NCI-H1105 (cell line): ENCODE measurements around the gene CITED4.
A peak's percentile ranks its signal among the peaks of the same experiment; 100 is the strongest.

ENCODE experiments used
- DNase-seq: peaks from one replicate; lab custom pipeline; 2025; lab: John Stamatoyannopoulos, UW

Gene CITED4

DNA sequence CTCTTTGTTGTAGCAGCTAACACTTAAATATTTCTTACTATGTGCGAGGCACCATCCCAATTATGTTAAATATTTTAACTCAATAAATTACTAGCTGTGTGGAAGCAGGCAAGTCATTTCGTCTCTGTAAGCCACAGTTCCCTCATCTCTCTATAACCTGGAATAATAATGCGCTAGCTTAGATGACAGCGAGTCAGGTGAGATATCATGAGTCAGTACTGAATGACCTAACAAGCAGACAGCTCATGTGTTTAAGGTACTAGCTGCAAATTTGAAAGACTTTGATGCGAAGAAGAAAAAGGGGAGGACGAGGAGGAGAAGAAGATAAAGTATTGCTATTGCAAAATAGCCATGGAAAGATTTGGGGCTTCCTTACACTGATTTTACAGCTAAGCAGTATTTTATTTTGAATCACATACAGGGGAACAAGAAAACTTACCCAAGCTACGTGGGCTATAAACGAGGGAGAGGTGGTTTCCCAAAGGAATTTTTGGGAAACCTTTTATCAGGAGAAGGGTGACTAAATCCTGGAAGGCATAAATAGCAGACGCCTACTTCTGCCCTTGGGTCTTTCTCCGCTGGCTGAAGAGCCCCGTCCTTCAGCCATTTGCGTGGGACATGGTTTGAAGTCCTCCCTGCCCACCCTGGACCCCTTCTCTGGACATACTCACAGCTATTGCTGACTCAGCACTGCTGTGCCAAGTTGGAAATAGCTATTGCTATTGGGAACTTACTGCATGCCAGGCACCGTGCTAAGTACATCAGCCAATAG lies 8.9 kb downstream of the CITED4 start:
- no peak for DNase-seq

DNA sequence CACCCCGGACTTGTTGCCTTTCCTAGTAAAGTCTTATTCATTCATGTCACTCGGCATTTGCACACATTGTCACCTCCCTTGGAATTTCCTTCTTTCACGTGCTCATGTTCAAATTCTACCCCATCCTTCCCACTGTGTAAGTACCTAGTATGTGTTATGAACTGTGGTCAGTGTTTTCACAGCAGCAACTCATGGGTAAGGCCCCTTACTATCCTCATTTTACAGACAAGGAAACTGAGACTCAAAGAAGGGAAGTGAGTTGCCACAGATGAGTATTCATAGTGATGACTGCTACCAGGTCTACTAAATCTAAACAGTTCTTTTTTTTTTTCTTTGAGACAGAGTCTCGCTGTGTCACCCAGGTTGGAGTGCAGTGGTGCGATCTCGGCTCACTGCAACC lies 10.5 kb downstream of the CITED4 start:
- no peak for DNase-seq

DNA sequence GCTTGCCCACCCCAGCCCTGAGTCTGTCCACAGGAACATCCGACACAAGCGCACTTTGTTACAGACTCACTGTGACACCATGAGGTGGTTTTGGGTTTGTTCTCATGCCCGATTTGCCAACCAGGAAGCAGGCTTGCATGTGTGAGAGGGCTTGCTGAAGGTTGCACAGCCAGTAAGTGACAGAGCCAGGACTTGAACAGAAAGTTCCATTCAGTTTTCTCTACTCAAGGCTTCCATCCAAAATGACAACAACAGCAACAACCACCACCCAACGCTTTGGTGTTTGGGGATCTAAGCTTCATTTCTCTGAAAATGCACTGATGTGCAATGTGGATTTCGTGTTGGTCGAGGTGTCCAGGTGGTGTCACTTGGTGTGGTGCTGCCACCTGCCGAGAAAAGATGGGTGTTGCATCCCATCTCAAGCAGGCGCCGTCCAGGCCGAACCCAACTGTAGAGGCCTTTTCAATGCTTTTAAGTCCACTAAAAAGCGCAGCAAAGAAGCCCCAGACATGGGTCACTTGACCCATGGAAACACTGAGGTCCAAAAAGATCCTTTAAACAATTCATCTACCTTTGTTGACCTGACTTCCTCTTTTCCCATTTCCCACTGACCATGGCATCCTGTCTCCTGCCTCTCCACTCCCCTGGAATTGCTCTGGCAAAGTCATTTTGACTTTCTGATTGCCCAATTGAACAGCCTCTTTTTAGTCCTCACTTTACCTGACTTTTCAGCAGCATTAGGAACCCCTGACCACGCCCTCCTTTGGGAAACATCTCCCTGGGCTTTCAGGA lies 12.2 kb downstream of the CITED4 start:
- DNase-seq: peak; percentile 43

DNA sequence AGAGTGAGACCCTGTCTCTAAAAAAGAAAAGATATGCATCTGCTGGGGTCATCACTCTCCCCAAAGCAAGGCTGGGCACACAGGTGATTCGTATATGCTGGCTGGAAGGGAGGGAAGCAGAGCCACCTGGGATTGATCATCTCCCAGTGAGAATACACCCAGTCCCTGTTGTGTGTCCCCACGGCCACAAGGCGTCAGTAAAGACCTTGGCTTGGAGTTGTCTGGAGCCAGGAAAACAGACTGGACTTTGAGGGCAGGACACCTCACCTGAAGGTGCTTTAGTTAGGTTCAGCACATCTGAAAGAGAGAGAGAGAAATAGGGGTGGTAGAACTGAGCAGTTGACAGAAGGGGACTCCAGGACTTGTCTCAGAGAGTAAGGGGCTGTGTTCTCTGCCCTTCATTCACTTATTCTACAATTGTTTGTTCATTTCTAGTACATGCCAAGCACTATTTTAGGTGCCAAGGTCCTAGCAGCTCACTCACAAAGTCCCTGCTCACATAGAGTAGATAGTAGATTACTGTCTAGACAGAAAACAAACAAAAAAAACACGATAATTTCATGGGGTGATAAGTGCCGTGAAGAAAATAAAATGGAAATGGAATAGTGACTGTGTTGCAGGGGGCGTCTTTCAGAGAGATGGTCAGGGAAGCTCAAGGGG lies 13.5 kb downstream of the CITED4 start:
- DNase-seq: peak; percentile 27

DNA sequence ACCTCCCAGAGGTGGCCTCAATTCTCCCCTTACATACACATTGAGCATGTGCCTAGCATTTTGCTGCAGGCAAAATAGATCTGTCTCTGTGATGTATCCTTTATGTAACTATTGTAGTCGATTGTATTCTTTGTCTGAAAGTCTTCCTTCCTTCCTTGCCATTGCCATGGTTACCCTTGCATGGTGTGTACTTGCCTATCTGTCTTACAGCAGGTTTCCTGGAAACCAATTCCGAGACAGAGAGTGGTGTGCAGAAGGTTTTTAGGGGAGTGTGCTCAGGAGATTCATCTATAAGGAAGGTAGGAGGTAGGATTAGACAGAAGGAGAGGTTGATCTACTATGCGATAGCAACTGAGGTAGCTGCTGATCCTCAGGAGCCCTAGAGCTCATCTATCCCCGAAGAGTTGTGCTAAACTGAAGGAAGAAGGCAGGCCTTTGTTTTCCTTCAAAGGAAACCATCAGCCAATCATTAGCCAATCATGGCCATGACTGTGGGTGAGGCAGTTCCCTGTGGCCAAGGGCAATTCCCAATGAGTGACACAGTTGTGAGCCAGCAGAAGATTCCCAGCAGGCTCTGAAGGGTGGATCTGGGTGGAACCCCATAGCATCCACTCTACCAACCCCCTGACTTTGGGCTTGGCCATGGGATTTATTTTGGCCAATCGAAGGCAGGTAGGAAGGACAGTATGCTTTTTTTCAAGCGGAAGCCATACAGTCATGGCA lies 15.0 kb downstream of the CITED4 start:
- DNase-seq: no peak

DNA sequence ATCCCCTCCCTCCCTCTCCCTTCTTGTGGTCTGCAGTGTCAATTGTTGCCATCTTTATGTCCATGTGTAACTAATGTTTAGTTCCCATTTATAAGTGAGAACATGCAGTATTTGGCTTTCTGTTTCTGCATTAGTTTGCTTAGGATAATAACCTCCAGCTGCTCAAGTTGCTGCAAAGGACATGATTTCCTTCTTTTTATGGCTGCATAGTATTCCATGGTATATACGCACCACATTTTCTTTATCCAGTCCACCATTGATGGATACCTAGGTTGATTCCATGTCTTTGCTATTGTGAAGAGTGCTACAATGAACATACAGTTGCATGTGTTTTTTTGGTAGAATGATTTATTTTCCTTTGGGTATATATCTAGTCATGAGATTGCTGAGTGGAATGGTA lies 16.3 kb downstream of the CITED4 start:
- DNase-seq: no peak

DNA sequence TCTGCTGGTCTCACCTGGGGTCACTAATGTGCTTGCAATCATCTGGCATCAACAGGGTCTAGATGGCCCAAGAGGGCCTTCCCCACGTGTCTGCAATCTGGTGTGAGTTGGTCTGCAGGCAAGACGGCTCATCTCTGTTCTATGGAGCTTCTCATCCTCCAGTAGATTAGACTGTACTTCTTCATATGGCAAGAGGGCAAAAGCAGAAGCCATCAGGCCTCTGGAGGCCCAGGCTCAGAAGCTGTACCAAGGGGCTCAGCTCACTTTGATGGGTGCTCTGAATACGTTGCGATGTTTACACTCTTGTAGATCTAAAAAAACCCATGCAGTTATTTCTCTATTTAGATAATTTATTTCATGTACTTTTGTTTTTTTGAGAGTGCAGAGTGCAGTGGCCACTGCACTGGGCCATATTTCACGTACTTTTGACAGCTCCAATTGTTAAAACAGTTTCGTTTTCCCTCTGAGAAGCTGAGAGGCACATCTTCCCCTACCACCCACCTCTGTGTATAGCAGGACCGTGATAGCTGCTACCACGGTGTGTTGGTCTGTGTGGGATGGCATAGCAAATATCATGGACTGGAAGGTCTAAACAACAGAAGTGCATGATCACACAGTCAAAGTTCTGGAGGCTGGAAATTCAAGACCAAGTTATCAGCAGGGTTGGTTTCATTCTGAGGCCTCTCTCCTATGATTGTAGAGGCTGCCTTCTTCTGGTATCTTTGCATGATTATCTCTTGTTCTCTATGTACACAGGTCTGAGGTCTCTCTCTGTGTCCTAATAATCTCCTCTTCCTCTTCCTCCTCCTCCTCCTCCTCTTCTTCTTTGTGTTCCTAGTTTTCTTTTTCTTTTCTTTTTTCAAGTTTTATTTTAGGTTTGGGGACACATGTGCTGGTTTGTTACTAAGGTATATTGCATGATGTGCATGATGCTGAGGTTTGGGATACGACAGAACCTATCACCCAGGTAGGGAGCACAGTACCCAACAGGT lies 17.0 kb downstream of the CITED4 start:
- no peak for DNase-seq

DNA sequence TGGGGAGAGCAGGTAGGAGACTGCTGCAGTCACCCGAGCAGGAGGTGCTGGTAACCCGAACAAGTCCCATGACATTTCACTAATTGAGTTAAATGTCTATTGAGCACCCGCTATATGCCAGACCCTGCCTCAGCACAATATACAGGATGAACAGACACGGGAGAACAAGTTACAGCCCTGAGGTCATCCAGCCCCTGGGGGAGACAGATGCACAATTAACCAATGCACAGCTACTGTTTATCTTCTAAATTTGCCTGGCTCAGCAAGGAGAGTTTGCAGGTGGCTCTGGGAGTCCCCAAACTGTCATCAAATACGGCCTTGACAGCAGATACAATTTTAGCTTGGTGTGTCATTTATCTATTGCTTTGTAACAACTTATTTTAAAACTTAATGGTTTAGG lies 18.1 kb downstream of the CITED4 start:
- no peak for DNase-seq

DNA sequence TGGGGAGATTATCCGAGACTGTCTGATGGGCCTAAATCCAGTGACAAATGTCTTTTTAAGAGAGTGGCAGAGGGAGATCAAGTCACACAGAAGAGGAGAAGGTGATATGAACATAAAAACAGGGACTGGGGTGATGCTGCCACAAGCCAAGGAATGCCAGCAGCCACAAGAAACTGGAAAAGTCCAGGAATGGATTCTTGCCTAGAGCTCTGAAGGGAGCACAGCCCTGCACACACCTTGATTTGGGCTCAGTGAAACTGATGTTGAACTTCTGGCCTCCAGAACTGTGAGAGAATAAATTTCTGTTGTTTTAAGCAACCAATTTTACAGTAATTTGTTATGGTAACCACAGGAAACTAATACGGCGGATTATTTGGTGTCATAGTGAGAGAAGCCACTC lies 19.5 kb downstream of the CITED4 start:
- DNase-seq: no peak

DNA sequence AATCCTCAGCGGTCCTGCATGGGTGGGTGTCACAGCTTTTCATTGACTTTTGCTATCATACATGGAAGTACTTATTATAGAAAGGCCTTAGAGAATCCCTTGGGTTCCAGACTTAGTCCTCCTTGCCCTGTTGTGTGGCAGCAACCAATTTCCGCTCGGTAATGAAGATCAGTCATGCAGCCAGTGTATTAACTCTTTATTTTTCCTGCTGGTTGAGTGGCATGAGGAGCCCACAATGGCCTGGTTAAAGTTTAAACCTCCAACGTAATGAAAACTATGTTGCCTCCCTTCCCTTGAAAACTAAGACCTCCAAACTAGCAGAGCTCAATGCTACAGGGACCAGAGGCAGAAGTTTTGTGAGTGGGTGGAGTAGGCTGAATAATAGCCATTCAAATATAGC lies 20.0 kb downstream of the CITED4 start:
- no peak for DNase-seq

DNA sequence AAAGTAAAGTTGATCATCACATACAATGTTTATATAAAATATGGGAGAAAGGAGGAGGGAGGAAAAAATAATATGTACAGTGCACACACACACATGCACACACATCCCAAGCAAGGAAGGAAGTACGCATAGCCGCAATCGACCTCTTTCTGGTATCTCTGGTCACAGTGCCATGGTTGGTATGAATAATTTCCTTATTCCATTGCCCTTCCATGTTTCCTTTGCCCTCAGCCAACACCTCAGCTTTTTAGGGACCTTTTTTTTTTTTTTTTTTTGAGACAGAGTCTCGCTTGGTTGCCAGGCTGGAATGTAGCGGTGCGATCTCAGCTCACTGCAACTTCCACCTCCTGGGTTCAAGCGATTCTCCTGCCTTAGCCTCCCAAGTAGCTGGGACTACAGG lies 20.6 kb downstream of the CITED4 start:
- no peak for DNase-seq

DNA sequence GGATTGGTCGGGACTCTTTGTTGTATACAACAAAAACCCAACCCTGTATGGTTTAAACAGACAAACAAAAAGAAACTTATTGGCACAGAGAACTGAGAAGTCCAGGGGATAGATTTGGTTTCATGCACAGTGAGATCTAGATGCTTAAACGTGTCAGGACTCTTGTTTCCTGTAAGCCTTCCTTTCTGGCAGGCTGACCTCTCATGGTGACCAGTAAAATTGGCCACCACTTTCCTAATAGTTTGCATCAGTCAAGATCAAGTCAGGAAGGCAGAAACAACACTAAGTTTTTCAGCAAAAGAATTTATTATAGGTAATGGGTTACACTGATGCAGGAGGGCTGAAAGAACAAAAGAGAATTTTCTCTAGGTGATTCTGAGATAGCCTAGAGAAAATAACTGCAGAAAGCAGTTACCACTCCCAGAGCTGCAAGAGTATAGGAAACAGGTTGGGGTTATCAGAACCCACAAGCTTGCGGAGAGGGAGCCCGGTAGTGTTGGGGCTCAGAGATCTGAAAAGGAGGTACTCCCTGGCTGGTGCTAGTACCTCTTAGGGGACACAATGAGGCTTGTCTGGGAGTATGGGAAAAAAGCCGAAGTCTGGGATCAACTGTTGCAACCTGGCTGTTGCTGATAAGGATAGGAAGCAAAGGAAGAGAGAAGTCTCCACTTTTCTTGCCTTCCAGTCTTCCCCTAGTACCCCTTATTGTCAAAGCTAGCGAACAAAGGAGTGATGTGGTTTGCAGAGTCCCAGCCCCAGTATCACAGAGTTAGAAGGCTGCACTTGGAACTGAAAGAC lies 21.4 kb downstream of the CITED4 start:
- no peak for DNase-seq

DNA sequence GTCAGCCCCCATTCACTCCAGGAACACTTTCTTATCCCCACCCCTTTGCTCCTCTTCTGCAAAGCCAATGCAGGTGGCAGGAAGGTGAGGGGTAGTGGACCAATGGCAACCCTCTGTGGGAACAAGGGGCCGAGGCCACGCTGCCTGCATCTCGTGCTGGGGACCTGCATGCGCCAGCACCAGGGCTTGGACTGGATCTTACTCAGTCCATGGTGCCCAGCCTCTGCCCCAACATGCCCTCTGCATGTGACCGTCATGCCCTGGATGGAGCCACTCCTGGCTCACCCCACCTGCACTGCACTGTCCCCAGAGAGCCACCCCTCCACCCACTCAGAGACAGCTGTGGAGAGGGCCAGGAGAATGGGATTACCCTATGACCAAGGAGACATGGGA lies 22.2 kb downstream of the CITED4 start:
- DNase-seq: no peak

DNA sequence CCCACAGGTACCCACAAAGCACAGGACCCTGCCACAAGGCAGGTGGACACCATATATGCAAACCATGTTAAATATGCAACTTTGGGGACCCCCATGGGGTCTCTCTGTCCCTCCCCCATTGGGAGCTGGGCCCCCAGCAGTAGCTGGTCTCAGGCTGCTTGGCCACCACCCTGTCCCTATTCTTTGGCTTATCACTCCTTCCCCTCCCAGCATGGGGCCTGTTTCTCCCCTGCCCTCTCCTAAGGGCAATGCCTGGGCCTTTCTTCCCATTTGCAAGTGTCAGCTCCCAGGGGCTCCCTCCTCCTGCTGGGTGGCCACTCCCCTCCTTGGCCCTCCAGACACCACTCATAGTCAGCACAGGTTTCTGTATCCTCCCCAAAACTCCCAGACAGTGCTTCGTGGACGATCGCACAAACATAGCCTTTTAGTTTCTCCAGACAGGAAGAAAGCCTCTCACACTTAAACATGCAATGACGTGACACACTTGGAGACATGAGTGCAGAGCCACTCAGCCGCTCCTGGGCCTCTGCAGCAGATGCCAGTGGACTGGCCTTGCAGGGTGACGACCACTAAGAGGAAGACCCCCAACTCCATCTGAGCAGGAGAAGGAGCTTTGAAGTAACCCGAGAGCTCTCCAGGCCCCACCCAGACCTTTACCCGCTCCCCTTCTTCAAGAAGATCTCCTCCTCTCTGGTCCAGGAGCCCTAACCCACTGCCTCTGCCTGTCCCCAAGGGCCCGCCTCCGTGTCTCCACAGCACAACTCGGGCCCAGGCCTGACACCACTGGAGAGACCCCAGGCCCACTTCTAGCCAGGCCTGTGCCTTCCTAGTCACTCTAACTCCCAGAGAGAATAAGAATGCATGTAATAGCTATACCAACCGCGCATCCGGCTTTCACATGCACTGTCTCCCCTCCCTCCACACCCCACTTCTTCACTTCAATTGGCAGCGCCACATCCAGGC lies 22.9 kb downstream of the CITED4 start:
- no peak for DNase-seq

DNA sequence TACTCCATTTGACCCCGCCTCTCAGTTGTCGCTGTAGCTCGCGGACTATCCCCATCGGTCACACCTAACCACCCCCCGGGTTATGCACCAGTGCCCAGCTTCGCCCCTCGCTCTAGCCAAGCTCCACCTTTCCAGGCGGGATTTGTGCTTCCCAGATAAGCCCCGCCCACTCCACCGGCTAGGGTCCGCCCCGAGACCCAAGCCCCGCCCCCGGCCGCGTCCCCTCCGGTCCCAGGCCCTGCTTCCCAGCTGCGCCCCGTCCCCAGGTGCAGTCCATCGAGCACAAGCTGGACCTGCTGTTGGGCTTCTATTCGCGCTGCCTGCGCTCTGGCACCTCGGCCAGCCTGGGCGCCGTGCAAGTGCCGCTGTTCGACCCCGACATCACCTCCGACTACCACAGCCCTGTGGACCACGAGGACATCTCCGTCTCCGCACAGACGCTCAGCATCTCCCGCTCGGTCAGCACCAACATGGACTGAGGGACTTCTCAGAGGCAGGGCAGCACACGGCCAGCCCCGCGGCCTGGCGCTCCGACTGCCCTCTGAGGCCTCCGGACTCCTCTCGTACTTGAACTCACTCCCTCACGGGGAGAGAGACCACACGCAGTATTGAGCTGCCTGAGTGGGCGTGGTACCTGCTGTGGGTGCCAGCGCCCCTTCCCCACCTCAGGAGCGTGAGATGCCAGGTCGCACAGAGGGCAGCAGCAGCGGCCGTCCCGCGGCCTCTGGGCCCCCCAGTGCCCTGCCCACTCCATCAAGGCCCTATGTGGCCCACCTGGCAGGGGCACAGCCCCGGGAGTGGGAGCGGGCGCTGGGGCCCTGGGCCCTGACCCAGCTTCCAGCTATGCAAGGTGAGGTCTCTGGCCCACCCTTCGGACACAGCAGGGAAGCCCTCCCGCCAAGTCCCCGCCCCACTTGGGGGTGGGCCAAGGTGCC lies 23.9 kb downstream of the CITED4 start:
- DNase-seq: no peak

DNA sequence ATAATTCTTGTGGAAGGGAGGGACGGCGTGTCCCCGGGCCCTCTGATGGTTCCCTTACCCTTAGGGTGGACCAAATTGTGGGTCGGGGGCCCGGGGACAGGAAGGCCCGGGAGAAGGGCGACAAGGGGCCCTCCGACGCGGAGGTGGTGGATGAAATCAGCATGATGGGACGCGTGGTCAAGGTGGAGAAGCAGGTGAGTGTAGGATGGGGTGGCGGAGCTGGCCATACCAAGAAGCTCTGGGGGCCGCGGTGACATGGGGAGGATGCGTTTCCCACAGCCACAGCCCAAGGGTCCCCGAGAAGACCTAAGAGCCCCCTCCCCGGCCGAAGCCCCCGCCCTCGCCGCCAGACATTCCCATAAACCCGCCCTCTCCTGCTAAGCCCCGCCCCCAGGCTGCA lies 24.6 kb downstream of the CITED4 start:
- DNase-seq: no peak

DNA sequence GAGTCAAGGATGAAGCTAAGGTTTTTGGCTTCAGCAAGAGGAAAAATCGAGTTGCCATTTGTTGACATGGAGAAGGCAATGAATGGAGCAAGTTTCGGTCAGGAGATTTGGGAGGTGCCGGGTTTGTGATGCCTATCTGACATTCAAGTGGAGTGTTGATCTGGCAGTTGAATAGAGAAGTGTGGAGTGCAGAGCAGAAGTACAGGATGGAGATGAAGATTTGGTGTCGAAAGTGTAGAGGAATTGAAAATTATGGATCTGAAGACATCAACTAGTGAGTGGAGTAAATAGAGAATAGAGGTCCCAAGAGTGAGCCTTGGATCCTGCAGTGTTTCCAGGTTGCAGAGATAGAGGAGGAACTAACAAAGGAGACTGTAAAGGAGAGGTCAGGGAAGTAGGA lies 25.9 kb downstream of the CITED4 start:
- DNase-seq: no peak

DNA sequence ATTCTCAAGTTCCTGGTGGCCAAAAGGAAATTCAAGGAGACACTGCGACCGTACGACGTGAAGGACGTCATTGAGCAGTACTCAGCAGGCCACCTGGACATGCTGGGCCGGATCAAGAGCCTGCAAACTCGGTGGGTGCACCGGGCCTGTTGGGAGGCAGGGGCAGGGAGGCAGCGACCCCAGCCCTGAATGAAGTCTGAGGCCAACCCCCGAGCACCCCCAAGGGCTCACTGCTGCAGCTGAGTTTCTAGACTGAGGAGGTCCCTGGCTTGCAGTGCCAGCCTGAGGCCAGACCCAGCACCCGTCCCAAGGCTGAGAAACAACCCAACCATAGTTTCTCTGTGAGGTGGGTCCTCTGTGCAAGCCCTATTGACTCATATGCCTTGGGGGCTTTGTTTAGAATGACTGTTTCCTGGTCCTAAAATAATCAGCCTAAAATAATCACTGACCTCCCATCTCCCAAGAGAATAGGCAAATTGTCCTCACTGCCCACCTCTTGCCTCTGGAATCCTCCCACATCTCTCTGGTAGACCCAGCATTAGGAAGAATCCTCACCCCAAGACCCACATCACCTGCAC lies 27.1 kb downstream of the CITED4 start:
- DNase-seq: no peak
